ENCODE results near the gene PHLPP1. TPM values are rescaled to one million over a fixed set of nuclear protein-coding genes. Genes with fewer than 3 reads are reported as not detected.
"Not testable (repeated sequence)": the region's sequence is repeated elsewhere in the genome, so short reads cannot be mapped to it uniquely, and the experiment has no call there.

The PHLPP1 gene
- total and polyA plus RNA-seq, 5 donors from 2014 or later = 0.27 to 20.3 (median 0.52) TPM

DNA sequence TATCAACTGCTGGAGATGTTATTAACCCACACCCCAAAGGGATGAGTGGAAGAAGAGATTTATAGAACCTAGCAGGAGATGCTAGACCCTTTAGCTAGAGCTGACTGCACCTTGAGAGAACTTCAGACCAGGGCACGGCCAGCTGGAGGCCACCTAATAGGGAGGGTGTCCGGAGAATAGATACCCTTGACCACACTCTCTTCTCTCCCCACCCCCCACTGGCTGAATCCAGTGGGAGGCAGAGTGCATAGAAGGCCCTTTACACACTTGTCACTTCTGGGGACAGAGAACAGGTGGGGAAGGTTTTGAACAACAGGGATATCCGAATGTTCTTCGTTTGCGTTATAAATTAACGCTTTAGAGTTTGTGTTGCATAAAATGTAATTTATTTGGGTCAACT is 84.6 kb downstream of the PHLPP1 start:
- Mint-ChIP-seq H3K4me1 (peaks cover 0 to 24% (median 15%) of the 10 kb centered on the region in 4 donors), H3K4me3 (no peak overlapping the region), H3K36me3 (peaks cover 5% of the 10 kb centered on the region), H3K9me3 (peaks cover 0 to 1% (median 0%) of the 10 kb centered on the region in 7 donors), H3K27me3 (no peaks in the 10 kb centered on the region), H3K27ac (no peak overlapping the region)
- Histone ChIP-seq H3K27me3 (ENCODE audit: control insufficient read depth, insufficient read depth, low read length) (no peaks in the 10 kb centered on the region), H3K4me1 (ENCODE audit: control insufficient read depth, insufficient read depth, low read length, poor library complexity, severe bottlenecking) (no peaks in the 10 kb centered on the region), H3K4me3 (ENCODE audit: low read depth, low read length) (no peak overlapping the region), H3K9me3 (ENCODE audit: control insufficient read depth in 2 of 2, low read length in 2 of 2) (no peaks in the 10 kb centered on the region), H3K27ac (ENCODE audit: insufficient read depth, low read length, poor library complexity, severe bottlenecking) (no peak overlapping the region), H3K36me3 (ENCODE audit: control insufficient read depth, insufficient read depth, low read length) (no peaks in the 10 kb centered on the region)
- ATAC-seq (ENCODE audit: low read depth in 2 of 2) (no peak), DNase-seq (no peak)

GRCh38 chr18:62802523-62802922 is 87.2 kb downstream of the PHLPP1 start:
- Histone ChIP-seq H3K36me3 (ENCODE audit: control insufficient read depth, insufficient read depth, low read length) (no peaks in the 10 kb centered on the region), H3K27ac (ENCODE audit: insufficient read depth, low read length, poor library complexity, severe bottlenecking) (no peak overlapping the region), H3K27me3 (ENCODE audit: control insufficient read depth, insufficient read depth, low read length) (no peaks in the 10 kb centered on the region), H3K4me1 (ENCODE audit: control insufficient read depth, insufficient read depth, low read length, poor library complexity, severe bottlenecking) (no peaks in the 10 kb centered on the region), H3K9me3 (ENCODE audit: control insufficient read depth in 2 of 2, low read length in 2 of 2) (no peaks in the 10 kb centered on the region), H3K4me3 (ENCODE audit: low read depth, low read length) (no peak overlapping the region)
- Mint-ChIP-seq H3K4me1 (peaks cover 0 to 18% (median 3%) of the 10 kb centered on the region in 4 donors), H3K27ac (no peak overlapping the region), H3K36me3 (peaks cover 5% of the 10 kb centered on the region), H3K4me3 (no peak overlapping the region), H3K9me3 (no peaks in the 10 kb centered on the region), H3K27me3 (no peaks in the 10 kb centered on the region)
- peak in 1 of 3 donors; percentile 33 for DNase-seq
- ATAC-seq (ENCODE audit: low read depth in 2 of 2) = no peak

DNA sequence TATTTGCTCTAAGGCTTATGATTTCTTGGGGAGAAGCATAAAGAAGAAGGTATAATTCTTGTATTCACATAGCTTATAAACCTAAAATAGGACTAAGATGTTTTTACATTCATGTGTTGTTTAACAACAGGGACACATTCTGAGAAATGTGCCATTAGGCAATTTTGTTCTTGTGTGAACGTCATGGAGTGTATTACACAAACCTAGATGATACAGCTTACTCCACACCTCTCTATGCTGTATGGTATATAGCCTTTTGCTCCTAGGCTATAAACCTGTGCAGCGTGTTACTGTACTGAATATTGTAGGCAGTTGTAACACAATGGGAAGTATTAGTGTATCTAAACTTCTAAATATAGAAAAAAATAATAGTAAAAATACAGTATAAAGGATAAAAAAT is 92.1 kb downstream of the PHLPP1 start:
- Mint-ChIP-seq H3K36me3 (peaks cover 5% of the 10 kb centered on the region), H3K4me3 (no peak overlapping the region), H3K27ac (no peak overlapping the region), H3K9me3 (peaks cover 0 to 2% (median 0%) of the 10 kb centered on the region in 7 donors), H3K27me3 (no peaks in the 10 kb centered on the region), H3K4me1 (peaks cover 0 to 10% (median 2%) of the 10 kb centered on the region in 4 donors)
- no peak overlapping the region for H3K4me3 ChIP-seq (ENCODE audit: low read depth, low read length)
- no peak for DNase-seq
- H3K27ac ChIP-seq (ENCODE audit: insufficient read depth, low read length, poor library complexity, severe bottlenecking) = no peak overlapping the region
- no peaks in the 10 kb centered on the region for H3K9me3 ChIP-seq (ENCODE audit: control insufficient read depth in 2 of 2, low read length in 2 of 2)
- ATAC-seq (ENCODE audit: low read depth in 2 of 2) = no peak
- H3K4me1 ChIP-seq (ENCODE audit: control insufficient read depth, insufficient read depth, low read length, poor library complexity, severe bottlenecking) = no peaks in the 10 kb centered on the region
- H3K36me3 ChIP-seq (ENCODE audit: control insufficient read depth, insufficient read depth, low read length) = no peaks in the 10 kb centered on the region
- no peaks in the 10 kb centered on the region for H3K27me3 ChIP-seq (ENCODE audit: control insufficient read depth, insufficient read depth, low read length)

DNA sequence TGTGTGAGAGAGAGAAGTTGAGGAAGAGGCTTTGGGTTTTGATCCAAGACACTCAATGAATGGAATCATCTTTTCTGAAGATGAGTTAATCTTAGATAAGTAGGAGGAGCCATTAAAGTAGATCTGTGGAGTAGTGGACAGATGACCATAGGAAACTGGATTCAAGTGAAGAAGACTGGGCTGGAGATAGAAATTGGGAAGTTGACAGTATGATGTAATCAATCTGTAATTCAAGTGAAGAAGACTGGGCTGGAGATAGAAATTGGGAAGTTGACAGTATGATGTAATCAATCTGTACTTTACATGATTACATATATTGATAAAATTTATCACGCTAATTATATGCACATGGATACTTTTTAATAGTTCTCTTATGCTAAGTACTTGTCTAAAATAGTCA is 92.8 kb downstream of the PHLPP1 start:
- Histone ChIP-seq H3K9me3 (ENCODE audit: control insufficient read depth in 2 of 2, low read length in 2 of 2) (no peaks in the 10 kb centered on the region), H3K36me3 (ENCODE audit: control insufficient read depth, insufficient read depth, low read length) (no peaks in the 10 kb centered on the region)
- no peak for ATAC-seq (ENCODE audit: low read depth in 2 of 2)

DNA sequence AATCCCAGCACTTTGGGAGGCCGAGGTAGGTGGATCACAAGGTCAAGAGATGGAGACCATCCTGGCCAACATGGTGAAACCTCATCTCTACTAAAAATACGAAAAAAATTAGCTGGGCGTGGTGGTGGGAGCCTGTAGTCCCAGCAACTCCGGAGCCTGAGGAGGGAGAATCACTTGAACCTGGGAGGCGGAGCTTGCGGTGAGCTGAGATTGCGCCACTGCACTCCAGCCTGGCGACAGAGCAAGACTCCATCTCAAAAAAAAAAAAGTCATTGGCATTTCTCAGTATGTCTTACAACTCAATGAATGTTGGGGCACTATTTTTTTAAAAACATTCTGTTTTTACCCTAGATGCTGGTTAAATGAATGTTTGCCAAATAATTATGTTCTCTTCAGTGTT is 94.1 kb downstream of the PHLPP1 start:
- not testable (repeated sequence) for H3K27ac Mint-ChIP-seq; DNase-seq; H3K27me3 Mint-ChIP-seq; H3K4me1 ChIP-seq (ENCODE audit: control insufficient read depth, insufficient read depth, low read length, poor library complexity, severe bottlenecking); H3K36me3 ChIP-seq (ENCODE audit: control insufficient read depth, insufficient read depth, low read length); ATAC-seq (ENCODE audit: low read depth in 2 of 2); H3K36me3 Mint-ChIP-seq; H3K9me3 Mint-ChIP-seq; H3K27ac ChIP-seq (ENCODE audit: insufficient read depth, low read length, poor library complexity, severe bottlenecking); H3K27me3 ChIP-seq (ENCODE audit: control insufficient read depth, insufficient read depth, low read length); H3K4me3 ChIP-seq (ENCODE audit: low read depth, low read length); H3K4me3 Mint-ChIP-seq; H3K9me3 ChIP-seq (ENCODE audit: control insufficient read depth in 2 of 2, low read length in 2 of 2)
- peaks cover 0 to 15% (median 5%) of the 10 kb centered on the region in 4 donors for H3K4me1 Mint-ChIP-seq

More for the DNA sequence above, 92.8 kb downstream of the PHLPP1 start:
- Histone ChIP-seq H3K4me1 (ENCODE audit: control insufficient read depth, insufficient read depth, low read length, poor library complexity, severe bottlenecking) (no peaks in the 10 kb centered on the region), H3K27me3 (ENCODE audit: control insufficient read depth, insufficient read depth, low read length) (no peaks in the 10 kb centered on the region), H3K27ac (ENCODE audit: insufficient read depth, low read length, poor library complexity, severe bottlenecking) (no peak overlapping the region), H3K4me3 (ENCODE audit: low read depth, low read length) (no peak overlapping the region)
- H3K27me3 Mint-ChIP-seq = no peaks in the 10 kb centered on the region
- no peak overlapping the region for H3K27ac Mint-ChIP-seq
- no peak overlapping the region for H3K4me3 Mint-ChIP-seq
- no peak for DNase-seq
- H3K9me3 Mint-ChIP-seq = peaks cover 0 to 2% (median 0%) of the 10 kb centered on the region in 7 donors
- H3K36me3 Mint-ChIP-seq = peaks cover 5% of the 10 kb centered on the region
- H3K4me1 Mint-ChIP-seq = peaks cover 0 to 11% (median 2%) of the 10 kb centered on the region in 4 donors

DNA sequence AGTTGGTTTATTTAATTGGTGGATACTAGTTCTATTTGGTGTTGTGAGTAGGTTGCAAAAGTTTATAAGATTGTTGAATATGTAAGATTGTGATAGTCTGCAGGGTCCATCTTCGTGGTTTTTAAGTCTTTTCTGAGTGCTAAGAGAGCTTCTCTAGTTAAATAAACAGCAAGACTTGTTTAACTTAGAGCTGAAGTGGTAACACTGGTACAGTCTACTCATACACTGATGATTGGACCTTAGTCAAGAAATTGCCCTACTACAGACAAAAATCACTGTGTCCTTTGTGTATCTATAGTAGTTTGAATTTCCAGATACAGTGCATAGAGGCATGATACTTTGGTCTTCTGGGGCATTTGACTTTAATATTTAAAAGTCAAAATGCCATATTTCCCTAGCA is 94.6 kb downstream of the PHLPP1 start:
- H3K27ac ChIP-seq (ENCODE audit: insufficient read depth, low read length, poor library complexity, severe bottlenecking) = no peak overlapping the region
- Mint-ChIP-seq H3K36me3 (no peaks in the 10 kb centered on the region), H3K4me1 (peaks cover 0 to 20% (median 10%) of the 10 kb centered on the region in 4 donors), H3K27ac (no peak overlapping the region), H3K9me3 (peaks cover 0 to 2% (median 0%) of the 10 kb centered on the region in 7 donors), H3K27me3 (no peaks in the 10 kb centered on the region), H3K4me3 (no peak overlapping the region)
- ATAC-seq (ENCODE audit: low read depth in 2 of 2) (no peak), DNase-seq (no peak)
- no peaks in the 10 kb centered on the region for H3K4me1 ChIP-seq (ENCODE audit: control insufficient read depth, insufficient read depth, low read length, poor library complexity, severe bottlenecking)
- H3K36me3 ChIP-seq (ENCODE audit: control insufficient read depth, insufficient read depth, low read length) = no peaks in the 10 kb centered on the region
- H3K4me3 ChIP-seq (ENCODE audit: low read depth, low read length) = no peak overlapping the region
- no peaks in the 10 kb centered on the region for H3K27me3 ChIP-seq (ENCODE audit: control insufficient read depth, insufficient read depth, low read length)
- no peaks in the 10 kb centered on the region for H3K9me3 ChIP-seq (ENCODE audit: control insufficient read depth in 2 of 2, low read length in 2 of 2)

GRCh38 chr18:62810682-62811081 is 95.3 kb downstream of the PHLPP1 start:
- no peaks in the 10 kb centered on the region for H3K27me3 Mint-ChIP-seq
- Histone ChIP-seq H3K4me1 (ENCODE audit: control insufficient read depth, insufficient read depth, low read length, poor library complexity, severe bottlenecking) (no peaks in the 10 kb centered on the region), H3K27ac (ENCODE audit: insufficient read depth, low read length, poor library complexity, severe bottlenecking) (no peak overlapping the region), H3K4me3 (ENCODE audit: low read depth, low read length) (no peak overlapping the region), H3K36me3 (ENCODE audit: control insufficient read depth, insufficient read depth, low read length) (no peaks in the 10 kb centered on the region), H3K27me3 (ENCODE audit: control insufficient read depth, insufficient read depth, low read length) (no peaks in the 10 kb centered on the region), H3K9me3 (ENCODE audit: control insufficient read depth in 2 of 2, low read length in 2 of 2) (no peaks in the 10 kb centered on the region)
- peaks cover 0 to 20% (median 12%) of the 10 kb centered on the region in 4 donors for H3K4me1 Mint-ChIP-seq
- peak overlapping the region in 1 of 3 donors; percentile 60 for H3K27ac Mint-ChIP-seq
- peaks cover 0 to 2% (median 0%) of the 10 kb centered on the region in 7 donors for H3K9me3 Mint-ChIP-seq
- ATAC-seq (ENCODE audit: low read depth in 2 of 2) (no peak), DNase-seq (no peak)
- H3K4me3 Mint-ChIP-seq = no peak overlapping the region
- no peaks in the 10 kb centered on the region for H3K36me3 Mint-ChIP-seq

- ATAC-seq (ENCODE audit: low read depth in 2 of 2) = no peak
- Histone ChIP-seq H3K9me3 (ENCODE audit: control insufficient read depth in 2 of 2, low read length in 2 of 2) (no peaks in the 10 kb centered on the region), H3K36me3 (ENCODE audit: control insufficient read depth, insufficient read depth, low read length) (no peaks in the 10 kb centered on the region), H3K27ac (ENCODE audit: insufficient read depth, low read length, poor library complexity, severe bottlenecking) (no peak overlapping the region), H3K4me3 (ENCODE audit: low read depth, low read length) (no peak overlapping the region), H3K4me1 (ENCODE audit: control insufficient read depth, insufficient read depth, low read length, poor library complexity, severe bottlenecking) (no peaks in the 10 kb centered on the region), H3K27me3 (ENCODE audit: control insufficient read depth, insufficient read depth, low read length) (no peaks in the 10 kb centered on the region)
- H3K4me3 Mint-ChIP-seq = no peak overlapping the region
- no peaks in the 10 kb centered on the region for H3K27me3 Mint-ChIP-seq
- no peak overlapping the region for H3K27ac Mint-ChIP-seq
- H3K36me3 Mint-ChIP-seq = no peaks in the 10 kb centered on the region
- peaks cover 0 to 20% (median 12%) of the 10 kb centered on the region in 4 donors for H3K4me1 Mint-ChIP-seq
- no peak for DNase-seq
- peaks cover 0 to 2% (median 0%) of the 10 kb centered on the region in 7 donors for H3K9me3 Mint-ChIP-seq
These were observed 96.3 kb downstream of the PHLPP1 start for GRCh38 chr18:62811674-62812073.
